Esophagus (tissue), 2 donors: Measurements from ENCODE around the gene SLC6A3. TPM values are rescaled to one million over a fixed set of nuclear protein-coding genes. Genes with fewer than 3 reads are reported as not detected.
"Not testable (repeated sequence)": the region's sequence is repeated elsewhere in the genome, so short reads cannot be mapped to it uniquely, and the experiment has no call there.

ENCODE experiments used
- H3K27ac ChIP-seq, 2 donors: one replicate each; pipeline ENCODE4 v1.5.1; 2013; ENCODE audit warnings: low read depth in 2 of 2, mild to moderate bottlenecking in 2 of 2, inconsistent platforms in 1 of 2, low read length in 1 of 2, moderate library complexity in 1 of 2
- H3K27me3 ChIP-seq, 2 donors: one replicate each; pipeline ENCODE4 v1.6.1; 2013; ENCODE audit warnings: low read length in 2 of 2, control low read depth in 1 of 2, mild to moderate bottlenecking in 1 of 2; ENCODE audit not compliant: insufficient read depth in 2 of 2, control insufficient read depth in 1 of 2
- H3K36me3 ChIP-seq, 2 donors: one replicate each; pipeline ENCODE4 v1.6.1; 2013; ENCODE audit warnings: low read length in 1 of 2; ENCODE audit not compliant: control insufficient read depth in 2 of 2, insufficient read depth in 2 of 2
- H3K4me1 ChIP-seq, 2 donors: one replicate each; pipeline ENCODE4 v1.6.1; 2013; ENCODE audit warnings: low read length in 1 of 2; ENCODE audit not compliant: control insufficient read depth in 2 of 2, insufficient read depth in 2 of 2
- H3K4me3 ChIP-seq, 2 donors: one replicate each; pipeline ENCODE4 v1.5.1; 2013; ENCODE audit warnings: low read length in 2 of 2, mild to moderate bottlenecking in 2 of 2, low read depth in 1 of 2, moderate library complexity in 1 of 2
- H3K9me3 ChIP-seq, 2 donors: one replicate each; pipeline ENCODE4 v1.6.1; 2013; ENCODE audit warnings: mild to moderate bottlenecking in 2 of 2, low read depth in 1 of 2, low read length in 1 of 2, moderate library complexity in 1 of 2; ENCODE audit not compliant: control insufficient read depth in 2 of 2, insufficient read depth in 1 of 2
- WGBS, 2 donors: extraction: QIAGEN DNeasy Blood & Tissue Kit; methylation state at CpG; one replicate each; pipeline ENCODE4 v1.1.7; 2013; 5-methylcytosine and 5-hydroxymethylcytosine counted together
- polyA plus RNA-seq, 2 donors: library from polyadenylated mRNA; stranded (reverse); fragments of 200-250 nt; gene quantifications; one replicate each; pipeline ENCODE4 v1.2.3, GENCODE V29; 2013
- donor health status: healthy with polysubstance abuse.
- donor health status: Bipolar disorder and iron deficiency.

Gene SLC6A3
- polyA plus RNA-seq, 2 donors = 0.11 TPM; not detected in 1

DNA sequence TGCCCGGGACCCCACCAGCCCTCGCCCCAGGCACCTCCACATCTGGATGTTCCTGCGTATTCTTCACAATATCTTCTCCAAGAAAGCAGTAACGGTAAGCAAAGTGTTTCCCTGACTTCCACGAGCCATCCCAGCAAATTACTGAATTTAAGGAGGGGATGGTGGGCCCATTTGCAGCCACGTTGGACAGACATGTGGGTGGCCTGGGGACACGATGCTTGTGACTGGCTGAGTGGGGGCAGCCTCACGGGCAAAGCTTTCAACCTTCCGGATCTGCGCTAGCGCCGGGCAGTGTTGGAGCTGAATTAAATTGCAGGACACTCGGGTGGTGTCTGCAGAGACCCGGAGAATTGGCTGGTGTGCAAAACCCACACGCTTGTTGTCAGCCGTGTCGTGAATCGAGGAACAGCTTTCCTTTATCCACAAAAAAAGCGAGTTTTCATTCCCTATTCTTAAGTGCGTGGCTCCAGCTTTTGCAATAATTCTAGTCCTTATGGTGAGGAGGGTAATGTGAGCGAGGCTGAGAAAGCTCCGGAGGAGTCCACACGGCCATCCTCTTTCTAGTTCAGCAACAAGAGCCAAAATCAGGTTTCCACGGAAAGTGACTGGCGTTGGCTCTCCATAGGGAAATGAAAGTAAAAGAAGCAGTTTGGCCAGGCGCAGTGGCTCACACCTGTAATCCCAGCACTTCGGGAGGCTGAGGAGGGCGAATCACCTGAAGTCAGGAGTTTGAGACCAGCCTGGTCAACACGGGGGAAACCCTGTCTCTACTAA is 82.8 kb downstream of the SLC6A3 start:
- Histone ChIP-seq H3K27ac (no peak overlapping the region), H3K4me3 (no peak overlapping the region), H3K36me3 (no peaks in the 10 kb centered on the region), H3K27me3 (no peaks in the 10 kb centered on the region), H3K9me3 (no peaks in the 10 kb centered on the region), H3K4me1 (no peaks in the 10 kb centered on the region)
- 79 to 81% methylated on average over 29 of the region's 29 CpGs for WGBS, 2 donors

DNA sequence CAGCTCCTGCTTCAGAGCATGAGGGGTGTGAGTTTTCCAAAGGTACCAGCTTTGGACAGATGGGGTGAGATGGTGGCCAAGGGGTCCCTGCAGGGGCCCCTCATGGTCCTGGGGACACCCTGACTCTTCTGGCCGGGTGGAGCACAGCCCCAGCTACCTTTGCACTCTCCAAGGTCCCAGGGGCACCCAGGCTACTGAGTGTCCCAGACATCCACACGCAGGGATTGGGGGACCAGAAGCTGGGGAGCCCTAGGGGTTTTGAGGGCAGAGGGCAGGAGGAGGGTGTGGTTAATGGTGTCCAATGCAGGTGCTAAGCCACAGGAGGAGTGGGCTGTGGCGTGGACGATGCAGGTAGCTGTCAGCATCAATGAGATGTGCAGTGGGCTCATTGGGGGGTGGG is 84.4 kb downstream of the SLC6A3 start:
- Histone ChIP-seq H3K4me1 (no peaks in the 10 kb centered on the region), H3K27me3 (no peaks in the 10 kb centered on the region), H3K27ac (no peak overlapping the region), H3K9me3 (no peaks in the 10 kb centered on the region), H3K4me3 (no peak overlapping the region), H3K36me3 (no peaks in the 10 kb centered on the region)
- 60 to 74% methylated on average over 4 of the region's 4 CpGs for WGBS, 2 donors

DNA sequence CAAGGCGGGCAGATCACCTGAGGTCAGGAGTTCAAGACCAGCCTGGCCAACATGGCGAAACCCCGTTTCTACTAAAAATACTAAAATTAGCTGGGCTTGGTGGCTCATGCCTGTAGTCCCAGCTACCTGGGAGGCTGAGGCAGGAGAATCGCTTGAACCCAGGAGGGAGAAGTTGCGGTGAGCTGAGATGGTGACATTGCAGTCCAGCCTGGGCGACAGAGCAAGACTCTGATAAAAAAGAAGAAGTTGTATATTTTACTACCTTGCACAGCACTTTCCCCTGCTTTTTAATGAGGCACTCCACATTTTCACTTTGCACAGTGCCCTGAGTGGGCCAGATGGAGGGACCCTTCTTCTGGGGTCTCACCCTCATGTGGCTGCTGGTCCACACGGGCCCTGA is 84.9 kb downstream of the SLC6A3 start:
- H3K4me3 ChIP-seq, H3K36me3 ChIP-seq, H3K27me3 ChIP-seq, H3K9me3 ChIP-seq, H3K4me1 ChIP-seq, H3K27ac ChIP-seq: not testable (repeated sequence)
- WGBS, 2 donors = 65 to 82% methylated on average over 7 of the region's 7 CpGs

DNA sequence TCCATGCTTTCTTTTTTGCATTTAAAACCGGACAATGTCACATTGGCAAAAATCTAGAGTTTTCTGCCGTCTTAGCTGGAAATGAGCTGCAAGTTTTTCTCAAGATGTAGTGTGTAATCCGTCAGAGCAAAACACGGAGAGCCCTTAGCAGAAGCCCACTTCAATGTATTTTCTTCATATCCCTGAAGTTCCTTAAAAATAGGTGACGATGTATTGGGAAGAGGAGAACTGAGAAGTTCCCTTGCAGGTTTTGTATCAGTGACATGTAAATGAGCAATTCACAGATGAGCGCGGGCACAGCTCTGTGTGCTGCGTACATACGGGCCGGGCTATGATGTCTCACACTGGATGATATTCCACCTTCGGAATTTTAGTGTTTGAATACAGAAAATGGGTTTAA is 85.5 kb downstream of the SLC6A3 start:
- H3K9me3 ChIP-seq = no peaks in the 10 kb centered on the region
- no peak overlapping the region for H3K4me3 ChIP-seq
- H3K27me3 ChIP-seq = no peaks in the 10 kb centered on the region
- no peaks in the 10 kb centered on the region for H3K4me1 ChIP-seq
- no peak overlapping the region for H3K27ac ChIP-seq
- H3K36me3 ChIP-seq = no peaks in the 10 kb centered on the region
- WGBS, 2 donors = 83 to 89% methylated on average over 11 of the region's 11 CpGs

DNA sequence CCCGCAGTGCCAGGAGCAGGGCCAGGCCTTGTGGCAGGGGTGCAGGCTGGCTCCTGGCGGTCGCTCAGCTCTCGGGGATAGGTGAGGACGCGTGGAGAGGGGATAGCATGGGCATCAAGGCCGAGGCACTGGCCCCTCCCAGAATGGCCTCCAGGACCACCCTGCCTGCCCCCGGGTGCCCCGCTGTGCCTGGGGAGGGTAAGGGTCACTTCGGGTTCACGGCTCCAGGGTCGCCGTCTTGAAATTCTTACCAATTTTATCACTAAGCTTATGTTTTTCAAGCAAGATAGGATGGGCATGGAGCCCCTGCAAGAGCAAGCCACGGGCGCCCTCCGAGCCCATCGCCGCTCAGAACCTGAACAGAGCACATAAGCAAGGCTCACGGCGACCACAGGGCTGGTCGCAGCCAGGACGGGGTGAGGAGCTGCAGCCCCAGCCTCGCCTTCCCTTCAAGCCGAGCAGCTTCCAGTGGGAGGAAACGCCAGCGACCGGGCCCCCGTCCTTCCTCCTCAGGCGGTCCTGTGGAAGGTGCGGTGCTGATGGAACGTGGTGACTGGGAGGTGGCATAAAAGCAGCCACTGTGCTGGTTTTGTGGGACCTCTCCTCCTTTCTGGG is 86.1 kb downstream of the SLC6A3 start:
- no peaks in the 10 kb centered on the region for H3K27me3 ChIP-seq
- 76 to 84% methylated on average over 31 of the region's 31 CpGs for WGBS, 2 donors

DNA sequence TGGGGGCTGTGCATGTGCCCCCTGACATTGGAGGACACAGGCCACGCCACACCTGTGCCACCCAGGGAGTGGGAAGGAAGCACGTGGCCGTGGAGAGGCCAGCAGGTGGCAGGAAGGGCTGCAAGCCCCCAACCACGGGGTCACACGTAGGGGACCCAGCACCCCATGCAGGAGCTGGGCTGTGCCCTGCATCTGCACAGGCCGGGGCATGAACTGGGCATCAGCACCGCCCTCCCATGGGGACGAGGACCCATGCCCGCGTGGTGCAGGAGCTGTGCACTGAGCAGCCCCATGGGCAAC is 86.6 kb downstream of the SLC6A3 start:
- H3K4me3 ChIP-seq = no peak overlapping the region

More for the DNA sequence above, 86.1 kb downstream of the SLC6A3 start:
- Histone ChIP-seq H3K9me3 (no peaks in the 10 kb centered on the region), H3K4me1 (no peaks in the 10 kb centered on the region), H3K27ac (no peak overlapping the region), H3K4me3 (no peak overlapping the region), H3K36me3 (no peaks in the 10 kb centered on the region)

DNA sequence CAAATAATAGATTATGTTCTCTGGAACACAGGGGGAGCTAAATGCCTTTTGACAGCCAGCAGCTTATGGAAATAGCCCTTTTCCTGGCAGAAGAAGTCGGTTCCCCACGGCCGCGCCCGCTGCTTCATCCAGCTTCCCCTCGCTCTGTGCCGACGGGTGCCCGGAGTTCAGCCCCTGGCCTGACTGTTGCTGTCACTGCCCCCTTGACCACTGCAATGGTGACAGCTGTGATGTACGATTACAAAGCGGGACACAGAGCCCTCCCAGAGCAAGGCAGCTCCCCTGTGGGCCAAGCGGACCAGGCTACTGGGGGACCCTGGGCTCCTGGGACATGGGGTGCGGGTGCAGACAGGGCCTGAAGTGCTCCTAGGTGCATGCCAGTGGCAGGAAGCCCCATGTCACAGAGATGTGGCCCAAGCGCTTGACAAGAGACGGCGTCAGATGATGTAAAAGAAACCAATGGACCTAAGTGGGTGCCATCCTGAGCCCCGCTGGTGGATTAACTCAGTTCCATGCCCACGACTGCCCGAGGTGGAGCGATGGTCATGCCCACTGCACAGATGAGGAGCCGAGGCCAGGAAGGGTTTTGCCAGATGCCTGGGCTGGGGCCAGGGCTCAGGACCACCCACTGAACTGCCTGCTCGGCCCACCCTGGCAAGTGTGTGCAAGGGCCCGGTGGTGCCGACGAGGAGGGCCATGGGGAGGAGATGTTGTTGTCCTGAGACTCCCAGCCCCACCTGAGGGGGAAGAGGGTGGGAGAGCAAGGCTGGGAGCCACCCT is 87.1 kb downstream of the SLC6A3 start:
- WGBS, 2 donors = 85 to 87% methylated on average over 25 of the region's 25 CpGs
- no peak overlapping the region for H3K4me3 ChIP-seq
- no peaks in the 10 kb centered on the region for H3K4me1 ChIP-seq
- H3K27me3 ChIP-seq = no peaks in the 10 kb centered on the region
- no peaks in the 10 kb centered on the region for H3K9me3 ChIP-seq
- no peak overlapping the region for H3K27ac ChIP-seq
- H3K36me3 ChIP-seq = no peaks in the 10 kb centered on the region

More for the DNA sequence above, 86.6 kb downstream of the SLC6A3 start:
- H3K9me3 ChIP-seq = no peaks in the 10 kb centered on the region
- no peaks in the 10 kb centered on the region for H3K27me3 ChIP-seq
- no peak overlapping the region for H3K27ac ChIP-seq
- no peaks in the 10 kb centered on the region for H3K36me3 ChIP-seq
- no peaks in the 10 kb centered on the region for H3K4me1 ChIP-seq
- WGBS, 2 donors = 71 to 72% methylated on average over 10 of the region's 10 CpGs

DNA sequence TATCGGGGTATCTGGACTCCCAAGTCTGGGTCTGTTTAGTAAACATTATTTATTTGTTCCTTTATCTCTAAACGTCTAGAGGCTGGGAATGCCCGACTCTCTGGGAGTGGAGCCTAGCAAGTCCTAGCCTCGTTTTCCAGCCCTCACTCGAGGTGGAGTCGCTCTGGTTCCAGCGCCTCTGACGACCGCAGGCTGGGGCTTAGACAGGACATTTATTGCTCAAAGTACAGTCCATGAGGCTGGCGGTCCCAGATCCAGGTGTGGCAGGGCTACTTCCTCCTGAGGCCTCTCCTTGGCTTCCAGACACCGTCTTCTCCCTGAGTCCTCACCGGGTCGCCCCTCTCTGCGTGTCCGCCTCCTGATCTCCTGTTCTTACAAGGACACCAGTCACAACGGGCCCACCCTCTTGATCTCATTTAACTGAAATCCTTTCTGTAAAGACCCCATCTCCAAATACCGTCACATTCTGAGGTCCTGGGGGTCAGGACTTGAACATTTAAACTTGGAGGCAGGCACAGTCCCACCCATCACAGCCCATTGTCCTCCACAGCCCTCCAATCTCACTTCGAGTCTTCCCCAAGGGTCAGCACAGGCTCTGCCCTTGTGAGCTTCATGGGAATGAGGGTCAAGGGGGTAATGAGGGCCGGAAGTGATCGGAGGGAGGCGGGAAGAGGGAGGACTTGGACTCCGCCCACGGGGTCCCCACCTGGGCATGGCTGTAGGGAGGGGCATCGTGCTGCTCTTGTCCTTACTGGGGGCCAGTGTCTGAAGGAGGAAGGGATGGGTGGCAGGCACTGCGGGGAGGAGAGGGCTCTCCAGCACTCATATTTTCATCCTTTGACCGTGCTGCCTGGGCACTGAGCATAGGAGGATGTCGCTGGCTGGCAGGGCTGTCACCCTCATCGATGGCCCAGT is 88.1 kb downstream of the SLC6A3 start:
- Histone ChIP-seq H3K27ac (no peak overlapping the region), H3K36me3 (no peaks in the 10 kb centered on the region), H3K4me1 (no peaks in the 10 kb centered on the region), H3K27me3 (no peaks in the 10 kb centered on the region), H3K9me3 (no peaks in the 10 kb centered on the region), H3K4me3 (no peak overlapping the region)
- WGBS, 2 donors = 60 to 67% methylated on average over 28 of the region's 28 CpGs

DNA sequence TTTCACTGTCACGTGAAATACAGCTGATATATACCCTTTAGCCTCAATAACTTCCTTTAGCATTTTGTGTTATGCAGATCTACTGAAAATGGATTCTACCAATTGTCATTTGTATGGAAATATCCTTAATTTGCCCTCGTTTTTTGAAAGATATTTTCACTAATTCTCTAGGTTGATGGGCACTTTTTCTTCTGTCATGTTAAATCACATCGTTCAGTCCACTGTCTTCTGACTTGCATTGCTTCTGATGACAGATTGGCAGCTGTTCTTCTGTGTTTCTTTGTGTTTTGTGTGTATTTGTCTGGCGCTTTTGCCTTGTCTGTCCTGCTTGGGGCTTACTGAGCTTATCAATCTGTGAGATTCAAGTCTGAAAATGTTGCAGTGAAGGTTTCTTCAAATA is 90.7 kb downstream of the SLC6A3 start:
- H3K27ac ChIP-seq = no peak overlapping the region
- no peaks in the 10 kb centered on the region for H3K27me3 ChIP-seq
- H3K4me1 ChIP-seq = no peaks in the 10 kb centered on the region
- H3K4me3 ChIP-seq = no peak overlapping the region
- H3K36me3 ChIP-seq = no peaks in the 10 kb centered on the region
- 46 to 49% methylated on average over 4 of the region's 4 CpGs for WGBS, 2 donors
- no peaks in the 10 kb centered on the region for H3K9me3 ChIP-seq
